ENCODE results near the gene HOXC9. TPM values are rescaled to one million over a fixed set of nuclear protein-coding genes. Genes with fewer than 3 reads are reported as not detected.

HOXC9 gene
- total RNA-seq, 1 experiment from 2014 or later: 21.1 TPM

DNA sequence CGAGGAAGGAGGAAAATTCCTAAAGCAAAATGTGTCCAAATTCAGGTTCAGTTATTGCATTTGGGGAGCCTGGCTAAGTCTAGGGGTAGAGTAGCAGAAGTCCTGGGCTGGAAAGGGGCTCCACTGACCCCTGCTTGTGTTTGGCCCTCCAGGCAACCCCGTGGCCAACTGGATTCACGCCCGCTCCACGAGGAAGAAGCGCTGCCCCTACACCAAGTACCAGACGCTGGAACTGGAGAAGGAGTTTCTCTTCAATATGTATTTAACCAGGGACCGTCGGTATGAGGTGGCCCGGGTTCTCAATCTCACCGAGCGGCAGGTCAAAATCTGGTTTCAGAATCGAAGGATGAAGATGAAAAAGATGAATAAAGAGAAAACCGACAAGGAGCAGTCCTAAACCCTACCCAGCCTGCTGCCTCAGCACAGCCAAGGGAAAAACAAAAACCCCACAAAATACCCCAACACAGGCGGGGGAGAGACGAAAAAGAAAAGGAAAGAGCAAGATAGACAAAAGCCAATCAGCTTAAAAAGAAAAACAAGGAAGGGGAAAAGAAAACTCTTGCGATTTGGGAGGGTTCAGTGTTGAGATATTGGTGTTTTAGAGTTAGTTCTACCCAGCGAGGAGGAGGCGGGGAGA lies 2.4 kb downstream of the HOXC9 start:
- no peak for TF ChIP-seq EZH2 (IDR thresholded peaks at IDR 0.05; ENCODE audit: borderline replicate concordance, low read depth, low read length, poor library complexity, severe bottlenecking)
- TF ChIP-seq, protein P1, sequence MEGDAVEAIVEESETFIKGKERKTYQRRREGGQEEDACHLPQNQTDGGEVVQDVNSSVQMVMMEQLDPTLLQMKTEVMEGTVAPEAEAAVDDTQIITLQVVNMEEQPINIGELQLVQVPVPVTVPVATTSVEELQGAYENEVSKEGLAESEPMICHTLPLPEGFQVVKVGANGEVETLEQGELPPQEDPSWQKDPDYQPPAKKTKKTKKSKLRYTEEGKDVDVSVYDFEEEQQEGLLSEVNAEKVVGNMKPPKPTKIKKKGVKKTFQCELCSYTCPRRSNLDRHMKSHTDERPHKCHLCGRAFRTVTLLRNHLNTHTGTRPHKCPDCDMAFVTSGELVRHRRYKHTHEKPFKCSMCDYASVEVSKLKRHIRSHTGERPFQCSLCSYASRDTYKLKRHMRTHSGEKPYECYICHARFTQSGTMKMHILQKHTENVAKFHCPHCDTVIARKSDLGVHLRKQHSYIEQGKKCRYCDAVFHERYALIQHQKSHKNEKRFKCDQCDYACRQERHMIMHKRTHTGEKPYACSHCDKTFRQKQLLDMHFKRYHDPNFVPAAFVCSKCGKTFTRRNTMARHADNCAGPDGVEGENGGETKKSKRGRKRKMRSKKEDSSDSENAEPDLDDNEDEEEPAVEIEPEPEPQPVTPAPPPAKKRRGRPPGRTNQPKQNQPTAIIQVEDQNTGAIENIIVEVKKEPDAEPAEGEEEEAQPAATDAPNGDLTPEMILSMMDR (conservative IDR thresholded peaks at IDR 0.05; ENCODE audit: low read depth, low read length): no peak
- Histone ChIP-seq H3K36me3 (ENCODE audit: insufficient read depth, low read length, poor library complexity, severe bottlenecking) (peaks cover 9% of the 10 kb centered on the region), H3K4me1 (ENCODE audit: insufficient read depth, low read length, poor library complexity, severe bottlenecking) (peaks cover 66% of the 10 kb centered on the region), H3K4me3 (ENCODE audit: low read depth, low read length, poor library complexity, severe bottlenecking) (no peak overlapping the region), H3K9me3 (ENCODE audit: low read depth, low read length, poor library complexity, severe bottlenecking) (no peaks in the 10 kb centered on the region), H3K27ac (ENCODE audit: low read depth, low read length, poor library complexity, severe bottlenecking) (peak overlapping the region; percentile 17), H3K27me3 (replicated peaks; ENCODE audit: insufficient read depth, low read depth, low read length, poor library complexity) (no peaks in the 10 kb centered on the region)
- ChIA-PET POLR2A (ENCODE audit: low non-redundant PET) (no interaction called here), CTCF (interaction anchor here (0.5 kb wide), 1 partner anchor 30 kb away, joined by 3 read pairs; no protein-coding TSS in a partner anchor)
- TSS peak; percentile 28 for BruUV-seq (replicated peaks)
- intact Hi-C loops (cut with micrococcal nuclease; ENCODE audit: unreplicated experiment): no loop called here
- no peak for DNase-seq (ENCODE audit: low spot score)

DNA sequence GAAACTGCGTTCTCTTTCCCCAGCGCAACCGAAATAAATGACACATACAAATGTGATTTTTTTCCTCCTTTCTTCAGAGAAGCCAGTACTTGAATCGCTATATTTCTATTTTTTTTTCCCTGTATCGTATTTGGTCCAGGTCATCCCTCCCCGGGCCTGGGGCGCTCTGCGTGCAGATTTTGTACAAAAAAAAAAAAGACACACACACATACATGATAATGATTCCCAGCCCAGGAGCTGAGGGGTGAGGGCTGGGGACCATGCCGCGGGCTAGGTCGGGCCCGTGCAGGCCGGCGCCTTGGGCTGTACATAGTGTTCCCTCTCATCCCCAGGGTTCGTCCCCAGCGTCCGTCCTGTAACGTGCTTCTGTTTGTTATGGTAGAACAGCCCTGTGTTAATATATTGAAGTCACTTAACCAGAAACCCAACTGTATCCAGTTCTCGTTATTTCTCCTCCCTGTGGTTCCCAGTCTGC lies 3.0 kb downstream of the HOXC9 start:
- no peak for TF ChIP-seq EZH2 (IDR thresholded peaks at IDR 0.05; ENCODE audit: borderline replicate concordance, low read depth, low read length, poor library complexity, severe bottlenecking)
- TF ChIP-seq, protein P1 (conservative IDR thresholded peaks at IDR 0.05; ENCODE audit: low read depth, low read length): no peak
- no peaks in the 10 kb centered on the region for H3K9me3 ChIP-seq (ENCODE audit: low read depth, low read length, poor library complexity, severe bottlenecking)
- no TSS peak for BruUV-seq (replicated peaks)
- no peaks in the 10 kb centered on the region for H3K27me3 ChIP-seq (replicated peaks; ENCODE audit: insufficient read depth, low read depth, low read length, poor library complexity)
- DNase-seq (ENCODE audit: low spot score): no peak
- POLR2A ChIA-PET (ENCODE audit: low non-redundant PET): no interaction called here
- no peak overlapping the region for H3K4me3 ChIP-seq (ENCODE audit: low read depth, low read length, poor library complexity, severe bottlenecking)
- CTCF ChIA-PET: interaction anchor here (1.1 kb wide), 1 partner anchor 198 kb away, joined by 3 read pairs; no protein-coding TSS in a partner anchor
- peak overlapping the region; percentile 17 for H3K27ac ChIP-seq (ENCODE audit: low read depth, low read length, poor library complexity, severe bottlenecking)
- H3K36me3 ChIP-seq (ENCODE audit: insufficient read depth, low read length, poor library complexity, severe bottlenecking): peaks cover 9% of the 10 kb centered on the region
- peaks cover 66% of the 10 kb centered on the region for H3K4me1 ChIP-seq (ENCODE audit: insufficient read depth, low read length, poor library complexity, severe bottlenecking)
- intact Hi-C loops (cut with micrococcal nuclease; ENCODE audit: unreplicated experiment): no loop called here

DNA sequence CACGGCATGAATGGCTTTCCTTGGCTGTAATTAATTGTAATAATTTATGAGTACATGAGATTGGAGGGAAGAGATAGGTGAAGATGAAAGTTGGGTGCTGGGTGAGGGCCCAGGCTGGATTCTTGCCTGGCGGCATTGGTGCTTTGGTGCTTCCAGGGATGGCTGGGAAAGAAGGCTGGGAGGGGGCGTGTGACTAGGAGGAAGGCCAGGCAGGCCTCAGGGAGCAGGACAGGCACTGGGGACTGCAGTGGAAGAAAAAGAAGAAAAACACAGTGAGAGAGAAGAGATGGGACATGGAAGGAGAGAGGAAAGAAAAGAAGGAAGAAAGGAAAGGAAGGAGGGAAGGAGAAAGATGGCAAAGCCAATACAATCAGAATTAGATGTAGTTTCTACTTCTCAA lies 3.7 kb downstream of the HOXC9 start:
- Histone ChIP-seq H3K4me1 (ENCODE audit: insufficient read depth, low read length, poor library complexity, severe bottlenecking) (peaks cover 63% of the 10 kb centered on the region), H3K27ac (ENCODE audit: low read depth, low read length, poor library complexity, severe bottlenecking) (no peak overlapping the region), H3K27me3 (replicated peaks; ENCODE audit: insufficient read depth, low read depth, low read length, poor library complexity) (no peaks in the 10 kb centered on the region), H3K4me3 (ENCODE audit: low read depth, low read length, poor library complexity, severe bottlenecking) (no peak overlapping the region), H3K9me3 (ENCODE audit: low read depth, low read length, poor library complexity, severe bottlenecking) (no peaks in the 10 kb centered on the region), H3K36me3 (ENCODE audit: insufficient read depth, low read length, poor library complexity, severe bottlenecking) (peaks cover 9% of the 10 kb centered on the region)
- ChIA-PET POLR2A (ENCODE audit: low non-redundant PET) (no interaction called here), CTCF (interaction anchor here (0.6 to 1.4 kb wide), 3 partner anchors 18 to 198 kb away, joined by 3 to 5 read pairs (median 3); partner anchors contain the start of gene HOXC10)
- TF ChIP-seq EZH2 (IDR thresholded peaks at IDR 0.05; ENCODE audit: borderline replicate concordance, low read depth, low read length, poor library complexity, severe bottlenecking): no peak
- TF ChIP-seq, protein P1 (conservative IDR thresholded peaks at IDR 0.05; ENCODE audit: low read depth, low read length): no peak
- no TSS peak for BruUV-seq (replicated peaks)
- DNase-seq (ENCODE audit: low spot score): no peak
- intact Hi-C loops (cut with micrococcal nuclease; ENCODE audit: unreplicated experiment): loop anchor here (1.0 kb wide), 1 partner anchor 14 kb away; no protein-coding TSS in a partner anchor
